Measurements from ENCODE around the gene BDKRB2.

BDKRB2 gene

GRCh38 chr14:96167224-96168148 lies 37.2 kb upstream of the BDKRB2 start:
- Histone ChIP-seq H3K4me1 (no peaks in the 10 kb centered on the region), H3K9me3 (no peaks in the 10 kb centered on the region), H3K27me3 (ENCODE audit: low read depth) (peaks cover 9% of the 10 kb centered on the region), H3K36me3 (replicated peaks) (no peaks in the 10 kb centered on the region), H3K4me3 (no peak overlapping the region)
- in situ Hi-C loops (cut with MboI; ENCODE audit: low sequenced_read_pairs) = no loop called here
- DNase-seq (ENCODE audit: low spot score in 2 of 2) = no peak

GRCh38 chr14:96168581-96168980 lies 36.1 kb upstream of the BDKRB2 start:
- Histone ChIP-seq H3K4me3 (no peak overlapping the region), H3K9me3 (no peaks in the 10 kb centered on the region), H3K4me1 (no peaks in the 10 kb centered on the region), H3K27me3 (ENCODE audit: low read depth) (peaks cover 9% of the 10 kb centered on the region), H3K36me3 (replicated peaks) (no peaks in the 10 kb centered on the region)
- in situ Hi-C loops (cut with MboI; ENCODE audit: low sequenced_read_pairs) = no loop called here
- DNase-seq (ENCODE audit: low spot score in 2 of 2) = no peak

GRCh38 chr14:96170961-96171592 lies 33.6 kb upstream of the BDKRB2 start:
- Histone ChIP-seq H3K4me1 (no peaks in the 10 kb centered on the region), H3K4me3 (no peak overlapping the region), H3K9me3 (no peaks in the 10 kb centered on the region), H3K36me3 (replicated peaks) (no peaks in the 10 kb centered on the region), H3K27me3 (ENCODE audit: low read depth) (peaks cover 13% of the 10 kb centered on the region)
- no peak for DNase-seq (ENCODE audit: low spot score in 2 of 2)
- in situ Hi-C loops (cut with MboI; ENCODE audit: low sequenced_read_pairs) = no loop called here

- no peak for DNase-seq (ENCODE audit: low spot score in 2 of 2)
- H3K9me3 ChIP-seq = no peaks in the 10 kb centered on the region
- no peaks in the 10 kb centered on the region for H3K4me1 ChIP-seq
- in situ Hi-C loops (cut with MboI; ENCODE audit: low sequenced_read_pairs) = no loop called here
- no peak overlapping the region for H3K4me3 ChIP-seq
- H3K36me3 ChIP-seq (replicated peaks) = no peaks in the 10 kb centered on the region
- peaks cover 15% of the 10 kb centered on the region for H3K27me3 ChIP-seq (ENCODE audit: low read depth)
These were observed 30.8 kb upstream of the BDKRB2 start for GRCh38 chr14:96173636-96174475.

GRCh38 chr14:96176275-96176674 lies 28.4 kb upstream of the BDKRB2 start:
- Histone ChIP-seq H3K36me3 (replicated peaks) (no peaks in the 10 kb centered on the region), H3K27me3 (ENCODE audit: low read depth) (peaks cover 12% of the 10 kb centered on the region; the same call in 1 of the 2 replicates), H3K4me3 (no peak overlapping the region), H3K4me1 (no peaks in the 10 kb centered on the region), H3K9me3 (no peaks in the 10 kb centered on the region)
- no peak for DNase-seq (ENCODE audit: low spot score in 2 of 2)
- in situ Hi-C loops (cut with MboI; ENCODE audit: low sequenced_read_pairs) = no loop called here

- H3K9me3 ChIP-seq = no peaks in the 10 kb centered on the region
- no peaks in the 10 kb centered on the region for H3K36me3 ChIP-seq (replicated peaks)
- H3K27me3 ChIP-seq (ENCODE audit: low read depth) = peaks cover 12% of the 10 kb centered on the region; the same call in 1 of the 2 replicates
- in situ Hi-C loops (cut with MboI; ENCODE audit: low sequenced_read_pairs) = no loop called here
- no peak for DNase-seq (ENCODE audit: low spot score in 2 of 2)
- H3K4me1 ChIP-seq = no peaks in the 10 kb centered on the region
- no peak overlapping the region for H3K4me3 ChIP-seq
These were observed 27.8 kb upstream of the BDKRB2 start for GRCh38 chr14:96176811-96177211.

GRCh38 chr14:96177766-96178375 lies 26.8 kb upstream of the BDKRB2 start:
- in situ Hi-C loops (cut with MboI; ENCODE audit: low sequenced_read_pairs) = no loop called here
- H3K36me3 ChIP-seq (replicated peaks) = no peaks in the 10 kb centered on the region

GRCh38 chr14:96178461-96179321 lies 25.9 kb upstream of the BDKRB2 start:
- Histone ChIP-seq H3K4me1 (no peaks in the 10 kb centered on the region), H3K27me3 (ENCODE audit: low read depth) (peaks cover 24% of the 10 kb centered on the region; the same call in 1 of the 2 replicates), H3K4me3 (no peak overlapping the region), H3K9me3 (no peaks in the 10 kb centered on the region), H3K36me3 (replicated peaks) (no peaks in the 10 kb centered on the region)
- no peak for DNase-seq (ENCODE audit: low spot score in 2 of 2)
- in situ Hi-C loops (cut with MboI; ENCODE audit: low sequenced_read_pairs) = no loop called here

More at GRCh38 chr14:96177766-96178375, 26.8 kb upstream of the BDKRB2 start:
- DNase-seq (ENCODE audit: low spot score in 2 of 2) = no peak
- Histone ChIP-seq H3K27me3 (ENCODE audit: low read depth) (peaks cover 21% of the 10 kb centered on the region; the same call in 1 of the 2 replicates), H3K4me3 (no peak overlapping the region), H3K4me1 (no peaks in the 10 kb centered on the region), H3K9me3 (no peaks in the 10 kb centered on the region)

GRCh38 chr14:96180043-96180874 lies 24.4 kb upstream of the BDKRB2 start:
- H3K4me3 ChIP-seq = no peak overlapping the region
- no peaks in the 10 kb centered on the region for H3K36me3 ChIP-seq (replicated peaks)
- H3K9me3 ChIP-seq = no peaks in the 10 kb centered on the region
- in situ Hi-C loops (cut with MboI; ENCODE audit: low sequenced_read_pairs) = no loop called here
- peaks cover 29% of the 10 kb centered on the region for H3K27me3 ChIP-seq (ENCODE audit: low read depth)
- no peak for DNase-seq (ENCODE audit: low spot score in 2 of 2)
- no peaks in the 10 kb centered on the region for H3K4me1 ChIP-seq

- in situ Hi-C loops (cut with MboI; ENCODE audit: low sequenced_read_pairs) = no loop called here
- Histone ChIP-seq H3K4me1 (no peaks in the 10 kb centered on the region), H3K27me3 (ENCODE audit: low read depth) (peaks cover 38% of the 10 kb centered on the region), H3K9me3 (no peaks in the 10 kb centered on the region), H3K36me3 (replicated peaks) (no peaks in the 10 kb centered on the region), H3K4me3 (no peak overlapping the region)
- DNase-seq (ENCODE audit: low spot score in 2 of 2) = no peak
These were observed 23.2 kb upstream of the BDKRB2 start for GRCh38 chr14:96181186-96182056.

- Histone ChIP-seq H3K27me3 (ENCODE audit: low read depth) (peaks cover 48% of the 10 kb centered on the region), H3K4me3 (no peak overlapping the region), H3K36me3 (replicated peaks) (no peaks in the 10 kb centered on the region), H3K4me1 (no peaks in the 10 kb centered on the region), H3K9me3 (no peaks in the 10 kb centered on the region)
- no peak for DNase-seq (ENCODE audit: low spot score in 2 of 2)
- in situ Hi-C loops (cut with MboI; ENCODE audit: low sequenced_read_pairs) = no loop called here
These were observed 22.1 kb upstream of the BDKRB2 start for GRCh38 chr14:96182546-96182945.

All from HAP-1 (cell line).